Large intestine (tissue), 3 donors: ENCODE results near the gene UNC119B. TPM values are rescaled to one million over a fixed set of nuclear protein-coding genes. Genes with fewer than 3 reads are reported as not detected.
"Not testable (repeated sequence)": the region's sequence is repeated elsewhere in the genome, so short reads cannot be mapped to it uniquely, and the experiment has no call there.

Source experiments
- DNase-seq, 2 donors: peaks; one replicate each; pipeline versions ENCODE4 v3.0.0 to v3.0.0-alpha.2; 2013
- H3K27ac ChIP-seq: one replicate; pipeline ENCODE4 v1.5.1; 2013; ENCODE audit warnings: low read length
- H3K27me3 ChIP-seq: 2 replicates; pipeline ENCODE4 v1.6.1; 2013; ENCODE audit warnings: low read length; ENCODE audit not compliant: control insufficient read depth, insufficient read depth
- H3K36me3 ChIP-seq: 2 replicates; pipeline ENCODE4 v1.6.1; 2013; ENCODE audit warnings: low read length; ENCODE audit not compliant: control insufficient read depth, insufficient read depth
- H3K4me1 ChIP-seq: one replicate; pipeline ENCODE4 v1.6.1; 2013; ENCODE audit warnings: low read length; ENCODE audit not compliant: control insufficient read depth, insufficient read depth
- H3K4me3 ChIP-seq: one replicate; pipeline ENCODE4 v1.5.1; 2013; ENCODE audit warnings: low read length
- H3K9me3 ChIP-seq: one replicate; pipeline ENCODE4 v1.6.1; 2013; ENCODE audit warnings: mild to moderate bottlenecking, low read depth, low read length, moderate library complexity; ENCODE audit not compliant: control insufficient read depth
- WGBS: methylation state at CpG from one replicate; pipeline ENCODE4 v1.1.5; 2013; ENCODE audit warnings: low lambda C conversion rate; ENCODE audit not compliant: insufficient coverage; 5-methylcytosine and 5-hydroxymethylcytosine counted together
- polyA plus RNA-seq: library from polyadenylated mRNA; unstranded; fragments of 120-200 nt; gene quantifications from one replicate; pipeline ENCODE4 v1.2.1, GENCODE V29; 2013

The UNC119B gene
- polyA plus RNA-seq, 1 donor: 21.1 TPM

DNA sequence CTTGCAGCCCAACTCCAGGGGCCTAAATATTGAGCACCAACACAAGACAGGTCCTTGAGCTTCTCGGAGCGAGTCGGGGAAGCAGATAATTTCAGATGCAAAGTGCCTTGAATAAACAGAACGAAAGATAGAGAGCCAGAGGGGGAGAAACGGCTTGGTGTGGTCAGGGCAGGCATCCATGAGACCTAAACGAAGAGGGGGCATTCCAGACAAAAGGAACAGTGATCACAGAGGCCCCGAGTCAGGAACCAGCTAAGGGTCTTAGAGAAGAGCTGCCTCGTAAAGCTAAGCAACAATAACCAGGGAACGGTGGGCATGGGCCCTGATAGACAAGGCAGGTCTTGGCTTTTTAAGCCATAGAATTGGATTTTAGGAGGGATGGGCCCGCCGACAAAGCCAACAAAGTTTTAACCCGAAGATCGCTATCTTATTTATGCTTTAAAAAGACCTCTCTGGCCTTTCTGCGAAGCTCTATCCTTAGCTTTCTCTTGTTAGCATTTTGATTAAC lies 14.9 kb downstream of the UNC119B start:
- H3K4me3 ChIP-seq: peak overlapping the region; percentile 56
- H3K4me1 ChIP-seq: peaks cover 22% of the 10 kb centered on the region
- H3K36me3 ChIP-seq: peaks cover 50% of the 10 kb centered on the region
- H3K27me3 ChIP-seq: no peaks in the 10 kb centered on the region
- H3K9me3 ChIP-seq: no peaks in the 10 kb centered on the region
- WGBS: no CpG with 5 or more reads among the region's 14 CpGs
- no peak for DNase-seq
- H3K27ac ChIP-seq: peak overlapping the region; percentile 19

DNA sequence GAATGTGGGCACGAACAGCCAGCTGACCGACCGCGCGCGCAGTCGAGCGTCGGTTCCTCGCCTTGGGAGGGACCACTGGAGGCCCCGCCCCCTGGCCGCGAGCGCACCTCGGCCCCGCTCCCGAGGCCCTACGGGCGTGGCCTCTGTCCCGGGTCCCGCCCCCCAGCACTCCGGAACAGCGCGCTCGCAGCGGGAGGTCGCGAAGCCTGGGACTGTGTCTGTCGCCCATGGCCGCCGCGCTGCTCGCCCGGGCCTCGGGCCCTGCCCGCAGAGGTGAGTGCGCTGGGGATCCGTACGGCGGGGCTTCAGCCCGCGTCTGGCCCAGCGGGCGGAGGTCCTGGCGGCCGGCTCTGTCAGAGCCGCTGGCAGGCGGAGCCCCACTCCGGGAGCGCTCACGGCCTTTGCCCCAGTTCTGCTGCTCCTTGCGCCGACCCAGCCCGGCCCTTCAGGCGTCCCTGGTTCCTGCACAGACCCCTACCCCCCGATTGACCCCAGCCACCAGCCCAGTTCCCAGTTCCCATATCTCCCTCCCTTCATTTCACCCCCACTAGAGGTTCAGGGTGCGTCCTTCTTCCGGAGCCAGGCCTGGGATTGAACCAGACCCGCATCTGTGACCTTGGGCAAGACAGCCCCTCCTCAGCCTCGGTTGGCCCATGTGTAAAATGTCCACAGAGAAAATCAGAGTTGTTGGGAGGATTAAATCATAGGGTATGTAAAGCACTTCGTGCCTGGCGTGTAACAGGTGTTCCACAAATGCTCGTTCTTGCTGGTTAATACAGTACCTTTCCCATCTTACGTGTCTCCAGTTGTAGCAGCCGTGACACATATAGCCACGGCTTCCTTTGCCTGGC lies 15.6 kb downstream of the UNC119B start, which contains the start of gene ACADS:
Gene ACADS (plus strand): TSS at position 168 of the 851 bp plus-strand sequence. CDS start 60 bp downstream, at position 228.
- Histone ChIP-seq H3K4me1 (peaks cover 15% of the 10 kb centered on the region), H3K27me3 (no peaks in the 10 kb centered on the region), H3K27ac (peak within 1 kb of the TSS; percentile 41), H3K4me3 (peak within 1 kb of the TSS; percentile 56), H3K36me3 (peaks cover 50% of the 10 kb centered on the region), H3K9me3 (no peaks in the 10 kb centered on the region)
- peak; percentile 94 for DNase-seq
- no CpG with 5 or more reads among the region's 66 CpGs for WGBS

DNA sequence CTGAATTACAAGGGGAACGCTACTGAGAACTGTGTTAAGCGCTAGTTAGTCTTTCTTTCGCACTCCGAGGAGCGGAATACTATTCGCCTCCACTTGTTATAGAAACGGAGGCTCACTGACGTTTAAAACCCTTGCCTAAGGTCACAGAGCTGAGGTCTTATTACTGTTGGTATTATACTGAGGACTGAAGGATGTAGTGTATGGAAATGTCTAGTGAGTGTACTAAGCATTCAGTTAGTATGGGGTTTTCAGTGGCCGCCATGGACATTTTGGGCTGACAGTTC lies 16.2 kb downstream of the UNC119B start:
- Histone ChIP-seq H3K9me3 (no peaks in the 10 kb centered on the region), H3K36me3 (peaks cover 47% of the 10 kb centered on the region), H3K27me3 (no peaks in the 10 kb centered on the region), H3K4me3 (peak overlapping the region; percentile 56), H3K4me1 (peaks cover 12% of the 10 kb centered on the region), H3K27ac (peak overlapping the region; percentile 41)
- no CpG with 5 or more reads among the region's 9 CpGs for WGBS
- no peak for DNase-seq

DNA sequence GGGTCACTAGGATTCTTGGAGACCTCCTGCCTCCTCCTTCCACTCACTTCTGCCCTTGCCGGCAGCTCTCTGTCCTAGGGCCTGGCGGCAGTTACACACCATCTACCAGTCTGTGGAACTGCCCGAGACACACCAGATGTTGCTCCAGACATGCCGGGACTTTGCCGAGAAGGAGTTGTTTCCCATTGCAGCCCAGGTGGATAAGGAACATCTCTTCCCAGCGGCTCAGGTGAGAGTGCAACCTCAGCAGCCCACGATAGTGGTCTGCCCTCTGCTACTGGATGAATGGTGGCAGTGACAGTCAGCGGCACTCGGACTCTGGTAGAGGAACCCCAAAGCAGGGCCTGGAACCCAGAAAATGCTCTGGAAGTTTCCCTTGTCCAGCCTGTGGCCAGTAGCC lies 16.7 kb downstream of the UNC119B start:
- Histone ChIP-seq H3K9me3 (no peaks in the 10 kb centered on the region), H3K27ac (no peak overlapping the region), H3K4me1 (peaks cover 12% of the 10 kb centered on the region), H3K4me3 (no peak overlapping the region), H3K27me3 (no peaks in the 10 kb centered on the region), H3K36me3 (peaks cover 42% of the 10 kb centered on the region)
- WGBS: no CpG with 5 or more reads among the region's 9 CpGs
- DNase-seq: no peak

DNA sequence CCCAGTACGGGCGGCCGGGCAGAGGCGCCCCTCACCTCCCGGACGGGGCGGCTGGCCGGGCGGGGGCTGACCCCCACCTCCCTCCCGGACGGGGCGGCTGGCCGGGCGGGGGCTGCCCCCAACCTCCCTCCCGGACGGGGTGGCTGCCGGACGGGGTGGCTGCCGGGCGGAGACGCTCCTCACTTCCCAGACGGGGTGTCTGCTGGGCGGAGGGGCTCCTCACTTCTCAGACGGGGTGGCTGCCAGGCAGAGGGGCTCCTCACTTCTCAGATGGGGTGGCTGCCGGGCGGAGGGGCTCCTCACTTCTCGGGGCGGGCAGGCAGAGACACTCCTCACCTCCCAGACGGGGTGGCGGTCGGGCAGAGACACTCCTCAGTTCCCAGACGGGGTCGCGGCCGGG lies 21.9 kb downstream of the UNC119B start:
- not testable (repeated sequence) for H3K4me1 ChIP-seq, H3K9me3 ChIP-seq, H3K27ac ChIP-seq, H3K4me3 ChIP-seq, H3K27me3 ChIP-seq, DNase-seq
- peaks cover 34% of the 10 kb centered on the region for H3K36me3 ChIP-seq
- WGBS: no CpG with 5 or more reads among the region's 35 CpGs

DNA sequence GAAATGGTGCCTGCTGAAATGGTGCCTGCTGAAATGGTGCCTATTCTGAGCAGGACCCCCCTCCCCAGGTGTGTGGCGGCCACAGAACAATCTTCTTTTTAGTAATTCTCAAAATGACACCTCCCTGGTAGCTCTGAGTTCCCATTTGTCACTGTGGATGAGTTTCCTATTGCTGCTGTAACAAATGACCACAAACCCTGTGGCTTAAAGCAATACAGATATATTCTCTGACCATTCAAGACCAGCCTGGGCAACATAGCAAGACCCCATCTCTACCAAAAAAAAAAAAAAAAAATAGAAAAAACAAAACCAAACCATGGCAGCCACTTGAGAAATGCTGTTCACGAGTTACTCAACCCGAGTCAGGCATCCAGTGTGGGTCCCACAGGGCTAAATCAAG lies 23.3 kb downstream of the UNC119B start:
- H3K36me3 ChIP-seq: peaks cover 39% of the 10 kb centered on the region
- no peak overlapping the region for H3K4me3 ChIP-seq
- no CpG with 5 or more reads among the region's 3 CpGs for WGBS
- H3K27ac ChIP-seq: no peak overlapping the region
- peaks cover 8% of the 10 kb centered on the region for H3K9me3 ChIP-seq
- DNase-seq: no peak
- H3K27me3 ChIP-seq: no peaks in the 10 kb centered on the region
- no peaks in the 10 kb centered on the region for H3K4me1 ChIP-seq

DNA sequence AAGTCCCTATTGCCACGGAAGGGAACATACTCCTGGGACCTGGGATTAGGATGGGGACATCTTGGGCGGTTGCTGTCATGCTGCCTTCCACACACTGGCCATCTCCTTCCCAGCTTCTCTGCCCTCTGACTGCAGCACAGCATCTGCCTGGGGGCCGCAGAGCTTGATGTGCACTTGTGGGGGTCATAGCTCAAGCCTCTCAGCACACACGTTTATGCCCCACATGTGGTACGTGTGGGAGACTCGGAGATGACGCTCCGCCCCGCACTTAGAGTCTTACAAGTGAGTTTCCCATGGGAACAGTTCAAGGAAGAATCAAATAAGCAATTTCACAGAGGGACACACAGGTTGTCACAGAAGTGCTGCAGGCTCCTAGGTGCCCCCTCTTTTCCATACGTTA lies 24.0 kb downstream of the UNC119B start:
- H3K27ac ChIP-seq: no peak overlapping the region
- no peaks in the 10 kb centered on the region for H3K4me1 ChIP-seq
- no peak overlapping the region for H3K4me3 ChIP-seq
- no peak for DNase-seq
- H3K36me3 ChIP-seq: peaks cover 42% of the 10 kb centered on the region
- no peaks in the 10 kb centered on the region for H3K27me3 ChIP-seq
- peaks cover 8% of the 10 kb centered on the region for H3K9me3 ChIP-seq
- WGBS: no CpG with 5 or more reads among the region's 10 CpGs

DNA sequence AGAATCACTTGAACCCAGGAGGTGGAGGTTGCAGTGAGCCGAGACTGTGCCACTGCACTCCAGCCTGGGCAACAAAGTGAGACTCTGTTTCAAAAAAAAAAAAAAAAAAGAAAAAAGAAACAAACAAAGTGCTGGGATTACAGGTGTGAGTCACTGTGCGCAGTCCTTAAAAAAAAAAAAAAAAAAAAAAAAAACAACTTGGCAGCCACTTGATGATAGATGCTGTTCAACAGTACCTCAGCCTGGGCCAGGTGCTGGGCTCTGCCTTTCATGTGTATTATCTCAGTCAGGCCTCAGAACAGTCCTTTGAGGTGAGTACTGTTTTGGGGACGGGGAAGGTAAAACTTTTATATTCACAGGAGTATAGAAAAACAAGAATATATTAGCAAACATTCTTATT lies 24.9 kb downstream of the UNC119B start:
- WGBS: no CpG with 5 or more reads among the region's 3 CpGs
- Histone ChIP-seq H3K9me3 (peaks cover 8% of the 10 kb centered on the region), H3K27ac (no peak overlapping the region), H3K36me3 (peaks cover 37% of the 10 kb centered on the region), H3K4me3 (no peak overlapping the region), H3K27me3 (no peaks in the 10 kb centered on the region), H3K4me1 (no peaks in the 10 kb centered on the region)
- DNase-seq: no peak

DNA sequence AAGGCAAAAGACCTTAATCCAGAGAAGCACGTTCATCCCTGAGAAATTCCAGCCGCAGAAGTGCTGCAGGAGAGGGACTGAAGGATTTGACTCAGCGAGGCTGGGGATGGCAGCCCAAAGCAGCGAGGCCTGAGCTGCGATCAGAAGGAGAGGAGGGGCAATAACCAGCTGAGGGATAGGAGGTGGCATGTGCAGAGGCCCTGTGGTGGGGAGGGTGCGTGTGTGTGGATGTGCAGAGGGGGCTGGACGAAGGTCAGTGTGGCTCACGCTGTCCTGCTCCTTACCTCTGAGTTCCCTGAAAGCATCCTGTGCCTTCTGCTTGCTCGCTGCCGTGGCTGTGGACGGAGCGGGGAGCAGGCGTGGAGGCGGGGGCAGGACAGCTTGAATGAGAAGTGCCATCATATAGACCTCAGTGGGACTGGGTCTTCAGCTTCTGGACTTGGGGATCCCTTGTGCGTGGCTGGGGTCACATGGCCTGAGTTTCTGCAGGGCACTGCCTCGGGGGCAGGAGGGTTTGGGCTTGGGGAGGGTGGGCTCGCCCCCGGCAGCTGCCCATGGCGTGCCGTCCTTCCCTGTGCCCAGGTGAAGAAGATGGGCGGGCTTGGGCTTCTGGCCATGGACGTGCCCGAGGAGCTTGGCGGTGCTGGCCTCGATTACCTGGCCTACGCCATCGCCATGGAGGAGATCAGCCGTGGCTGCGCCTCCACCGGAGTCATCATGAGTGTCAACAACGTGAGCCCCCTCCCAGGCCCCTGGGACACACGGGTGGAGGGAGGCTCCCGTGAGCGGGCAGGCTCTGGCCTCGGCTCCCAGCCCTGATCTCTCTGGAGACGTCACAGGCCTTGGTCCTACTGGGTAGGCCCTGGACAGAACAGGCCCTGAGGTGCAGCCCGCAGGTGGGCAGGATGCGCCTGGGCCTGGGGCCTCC lies 26.4 kb downstream of the UNC119B start:
- Histone ChIP-seq H3K4me3 (no peak overlapping the region), H3K36me3 (peaks cover 32% of the 10 kb centered on the region), H3K4me1 (peaks cover 2% of the 10 kb centered on the region), H3K9me3 (peaks cover 8% of the 10 kb centered on the region), H3K27ac (no peak overlapping the region), H3K27me3 (no peaks in the 10 kb centered on the region)
- no CpG with 5 or more reads among the region's 38 CpGs for WGBS
- DNase-seq: no peak

DNA sequence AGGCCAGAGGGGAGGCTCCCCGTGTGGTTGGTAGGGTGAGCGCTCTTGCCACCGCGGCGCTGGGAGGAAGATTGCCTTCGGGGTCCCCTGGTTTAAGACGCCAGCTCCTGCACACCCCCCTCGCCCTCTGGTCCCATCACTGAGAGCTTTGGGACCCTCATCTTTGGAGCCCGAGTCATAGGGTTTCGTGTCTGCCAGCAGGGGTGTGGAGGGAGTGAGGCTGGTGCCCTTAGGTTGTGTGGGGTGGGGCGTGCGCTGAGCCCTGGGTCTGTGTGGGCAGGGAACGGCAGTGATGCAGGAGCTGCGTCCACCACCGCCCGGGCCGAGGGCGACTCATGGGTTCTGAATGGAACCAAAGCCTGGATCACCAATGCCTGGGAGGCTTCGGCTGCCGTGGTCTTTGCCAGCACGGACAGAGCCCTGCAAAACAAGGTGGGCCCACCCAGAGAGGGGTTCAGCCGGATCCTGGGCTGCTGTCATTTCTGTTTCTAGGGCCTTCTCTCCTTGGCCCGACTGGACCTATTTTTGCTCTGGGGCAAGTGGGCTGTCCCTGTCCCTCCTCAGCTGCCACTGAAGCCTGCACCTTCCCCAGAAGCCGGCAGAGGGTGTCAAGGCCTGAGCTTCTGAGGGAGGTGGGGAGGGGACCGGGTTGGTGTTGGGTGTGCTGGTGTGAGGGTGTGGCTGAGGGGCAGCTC lies 27.4 kb downstream of the UNC119B start:
- Histone ChIP-seq H3K4me3 (no peak overlapping the region), H3K36me3 (peaks cover 32% of the 10 kb centered on the region), H3K27me3 (no peaks in the 10 kb centered on the region), H3K27ac (no peak overlapping the region), H3K4me1 (peaks cover 7% of the 10 kb centered on the region), H3K9me3 (peaks cover 4% of the 10 kb centered on the region)
- no peak for DNase-seq
- no CpG with 5 or more reads among the region's 25 CpGs for WGBS
